ENCODE data around the gene FAM171A1.

FAM171A1 gene

DNA sequence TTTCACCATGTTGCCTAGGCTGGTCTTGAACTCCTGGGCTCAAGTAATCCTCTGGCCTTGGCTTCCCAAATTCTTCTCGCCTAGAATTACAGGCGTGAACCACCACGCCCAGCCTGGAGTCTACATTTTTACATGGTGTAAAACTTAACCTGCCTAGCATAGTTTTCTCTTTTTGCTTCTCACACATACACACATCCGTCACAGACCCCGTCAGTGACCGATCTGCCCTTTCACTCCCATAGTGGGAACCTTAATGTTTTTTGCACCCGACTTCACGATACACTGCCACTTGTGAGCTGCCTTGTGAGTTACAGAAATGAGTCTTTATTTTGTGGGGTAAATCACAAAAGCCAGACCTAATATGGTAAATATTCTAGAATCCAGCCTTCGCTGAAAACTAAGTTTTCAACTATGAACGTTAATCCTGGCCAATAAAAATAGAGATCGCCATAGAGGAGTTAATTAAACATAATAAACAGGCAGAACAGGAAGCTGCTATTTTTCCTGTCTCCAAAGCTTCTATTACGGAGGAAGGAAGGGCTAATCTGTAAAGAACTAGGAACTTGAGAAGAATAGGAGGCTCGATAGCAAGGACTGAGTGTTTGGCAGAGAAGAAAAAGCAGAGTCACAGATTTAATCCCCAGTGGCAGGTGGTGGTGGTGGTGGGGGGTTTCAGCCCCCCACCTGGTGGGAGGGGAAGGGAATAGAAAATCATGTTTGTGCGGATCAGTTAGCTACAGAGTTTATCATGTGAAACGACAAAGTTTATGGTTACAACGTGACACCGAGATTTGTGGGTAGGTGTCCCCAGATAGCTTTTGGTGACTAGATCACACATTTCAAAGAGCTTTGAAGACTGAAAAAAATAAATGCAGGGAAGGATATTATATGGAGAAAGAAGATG, 14.7 kb upstream of the FAM171A1 start:
- TF ChIP-seq GATA3 (IDR thresholded peaks at IDR 0.05; ENCODE audit: low read depth, low read length) (no peak), GATA2 (IDR thresholded peaks at IDR 0.05; ENCODE audit: low read depth, low read length) (no peak)

DNA sequence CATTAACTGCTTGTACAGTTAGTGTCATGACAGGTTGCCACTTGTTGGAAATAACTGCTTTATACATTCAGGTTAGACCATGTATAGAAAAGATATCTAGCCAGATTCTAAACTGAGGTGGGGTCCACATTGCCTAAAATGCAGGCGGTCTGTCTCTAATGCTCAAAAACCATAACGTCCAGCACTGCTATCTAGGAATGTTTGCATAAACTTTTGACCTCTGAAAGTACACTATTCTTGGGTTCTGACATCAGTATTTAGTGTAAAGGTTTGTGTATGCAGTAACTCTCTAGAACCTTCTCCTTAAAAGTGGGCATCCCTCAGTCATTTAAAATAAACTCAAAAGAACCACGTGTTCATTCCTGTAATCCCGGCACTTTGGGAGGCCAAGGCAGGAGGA, 10.3 kb upstream of the FAM171A1 start:
- no peak for TF ChIP-seq GATA3 (IDR thresholded peaks at IDR 0.05; ENCODE audit: low read depth, low read length)
- no peak for TF ChIP-seq GATA2 (IDR thresholded peaks at IDR 0.05; ENCODE audit: low read depth, low read length)

GRCh38 chr10:15379078-15379477, 8.0 kb upstream of the FAM171A1 start:
- TF ChIP-seq GATA2 (IDR thresholded peaks at IDR 0.05; ENCODE audit: low read depth, low read length), result no peak
- TF ChIP-seq GATA3 (IDR thresholded peaks at IDR 0.05; ENCODE audit: low read depth, low read length), result no peak

DNA sequence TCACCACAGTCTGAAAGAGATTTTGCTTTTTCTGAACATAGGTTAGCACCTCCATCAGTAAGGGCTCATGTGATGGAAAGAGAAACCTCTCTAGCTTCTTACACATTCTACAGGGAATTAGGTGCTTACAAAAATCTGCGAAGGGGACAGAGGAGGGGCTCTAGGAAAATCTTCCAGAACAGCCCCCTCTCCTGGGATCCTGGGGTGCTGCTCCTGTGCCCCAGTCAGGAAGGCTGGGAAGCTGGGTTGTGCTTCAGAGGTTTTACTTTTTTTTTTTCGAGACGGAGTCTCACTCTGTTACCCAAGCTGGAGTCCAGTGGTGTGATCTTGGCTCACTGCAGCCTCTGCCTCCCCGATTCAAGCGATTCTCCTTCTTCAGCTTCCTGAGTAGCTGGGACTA, 7.5 kb upstream of the FAM171A1 start:
- no peak for TF ChIP-seq GATA3 (IDR thresholded peaks at IDR 0.05; ENCODE audit: low read depth, low read length)
- TF ChIP-seq GATA2 (IDR thresholded peaks at IDR 0.05; ENCODE audit: low read depth, low read length), result no peak

- no peak for TF ChIP-seq GATA2 (IDR thresholded peaks at IDR 0.05; ENCODE audit: low read depth, low read length)
- TF ChIP-seq GATA3 (IDR thresholded peaks at IDR 0.05; ENCODE audit: low read depth, low read length), result no peak
Observed at GRCh38 chr10:15374566-15374965, 3.5 kb upstream of the FAM171A1 start.

- no peak for TF ChIP-seq GATA2 (IDR thresholded peaks at IDR 0.05; ENCODE audit: low read depth, low read length)
- TF ChIP-seq GATA3 (IDR thresholded peaks at IDR 0.05; ENCODE audit: low read depth, low read length), result no peak
Observed at GRCh38 chr10:15374156-15374555, 3.1 kb upstream of the FAM171A1 start.

GRCh38 chr10:15373199-15373598, 2.1 kb upstream of the FAM171A1 start:
- TF ChIP-seq GATA2 (IDR thresholded peaks at IDR 0.05; ENCODE audit: low read depth, low read length) (no peak), GATA3 (IDR thresholded peaks at IDR 0.05; ENCODE audit: low read depth, low read length) (no peak)

GRCh38 chr10:15370212-15370855, 755 bp downstream of the FAM171A1 start:
- TF ChIP-seq GATA2 (IDR thresholded peaks at IDR 0.05; ENCODE audit: low read depth, low read length), result no peak
- no peak for TF ChIP-seq GATA3 (IDR thresholded peaks at IDR 0.05; ENCODE audit: low read depth, low read length)

- no peak for TF ChIP-seq GATA3 (IDR thresholded peaks at IDR 0.05; ENCODE audit: low read depth, low read length)
- no peak for TF ChIP-seq GATA2 (IDR thresholded peaks at IDR 0.05; ENCODE audit: low read depth, low read length)
Observed at GRCh38 chr10:15369256-15370211, 1.6 kb downstream of the FAM171A1 start.

GRCh38 chr10:15368101-15368855, 2.8 kb downstream of the FAM171A1 start:
- no peak for TF ChIP-seq GATA2 (IDR thresholded peaks at IDR 0.05; ENCODE audit: low read depth, low read length)
- TF ChIP-seq GATA3 (IDR thresholded peaks at IDR 0.05; ENCODE audit: low read depth, low read length), result no peak

DNA sequence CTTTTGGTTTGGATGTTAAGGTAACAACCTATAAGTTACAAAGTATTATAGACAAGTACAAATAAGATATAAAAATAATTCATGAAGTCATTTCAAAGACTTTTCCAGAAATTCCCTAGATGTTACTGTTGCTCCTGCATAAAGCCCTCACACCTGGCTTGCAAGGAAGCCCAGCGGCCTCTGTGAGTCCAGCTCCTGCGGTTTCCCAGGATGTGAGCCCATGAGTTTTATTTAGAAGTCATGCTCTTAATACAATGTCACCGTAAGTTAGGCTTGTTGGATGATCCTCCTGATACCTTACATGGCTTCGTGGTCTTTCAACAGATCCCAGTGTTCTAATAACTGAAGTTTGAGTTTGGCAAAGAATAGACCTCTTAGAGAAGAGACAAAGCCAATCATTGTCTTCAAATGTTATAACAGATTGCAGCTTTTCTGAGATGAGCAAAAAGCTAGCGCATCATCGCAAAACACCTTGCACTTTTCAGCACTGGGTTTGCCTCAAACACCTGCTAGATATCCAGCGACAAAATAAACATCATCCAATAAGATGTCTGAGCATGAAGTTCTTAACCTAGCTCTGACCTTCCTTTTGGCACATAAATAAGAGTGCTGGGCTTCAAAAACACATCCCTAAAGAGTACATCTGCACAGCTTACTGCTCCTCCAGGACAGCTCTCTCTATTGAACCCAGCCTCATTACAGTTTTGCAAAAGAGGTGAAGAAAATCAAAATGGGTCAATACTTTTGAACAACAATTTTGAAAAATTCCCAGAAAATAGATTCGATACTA, 3.6 kb downstream of the FAM171A1 start:
- TF ChIP-seq GATA2 (IDR thresholded peaks at IDR 0.05; ENCODE audit: low read depth, low read length), result no peak
- no peak for TF ChIP-seq GATA3 (IDR thresholded peaks at IDR 0.05; ENCODE audit: low read depth, low read length)

DNA sequence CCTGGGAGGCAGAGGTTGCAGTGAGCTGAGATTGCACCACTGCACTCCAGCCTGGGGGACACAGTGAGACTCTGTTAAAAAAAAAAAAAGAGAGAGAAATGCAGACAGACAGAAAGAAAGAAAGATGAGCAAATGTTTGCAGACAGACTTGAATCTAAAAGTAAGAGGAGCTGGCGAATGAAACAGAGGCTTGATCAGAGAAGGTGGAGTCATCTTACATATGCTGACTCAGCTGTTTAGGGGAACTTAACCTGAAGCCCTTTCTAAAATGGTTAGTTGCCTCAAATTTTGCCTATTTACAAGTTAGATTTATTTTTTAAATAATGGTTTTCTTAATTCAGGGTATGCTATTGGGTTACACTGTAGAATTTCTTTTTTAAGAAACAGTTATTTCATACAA, 5.4 kb downstream of the FAM171A1 start:
- TF ChIP-seq GATA2 (IDR thresholded peaks at IDR 0.05; ENCODE audit: low read depth, low read length) (no peak), GATA3 (IDR thresholded peaks at IDR 0.05; ENCODE audit: low read depth, low read length) (no peak)

GRCh38 chr10:15364001-15364400, 7.1 kb downstream of the FAM171A1 start:
- TF ChIP-seq GATA2 (IDR thresholded peaks at IDR 0.05; ENCODE audit: low read depth, low read length), result no peak
- TF ChIP-seq GATA3 (IDR thresholded peaks at IDR 0.05; ENCODE audit: low read depth, low read length), result no peak
